RWPE1 (cell line): Measurements from ENCODE around the gene DCBLD1.
A peak's percentile ranks its signal among the peaks of the same experiment; 100 is the strongest.

Experiments used
- CTCF ChIA-PET: fragments of 350-600 bp; sonication (Branson Sonifier 250); formaldehyde crosslinking; extraction: SDS; loops from one replicate; lab custom pipeline; 2021; lab: Yijun Ruan, JAX
- POLR2A ChIA-PET: fragments of 400-600 bp; formaldehyde crosslinking; extraction: SDS; loops from one replicate; lab custom pipeline; 2020; ENCODE audit warnings: antibody characterized with exemption; ENCODE audit not compliant: low non-redundant PET; lab: Yijun Ruan, JAX
- DNase-seq: peaks from one replicate; pipeline ENCODE4 v3.0.0; 2012; ENCODE audit warnings: low spot score
- H3K27ac ChIP-seq: fragments of 450-650 bp; 2 replicates; pipeline ENCODE4 v1.5.1; 2017
- TF ChIP-seq, protein P1 (sequence below): fragments of 450-650 bp; conservative IDR thresholded peaks from 2 replicates; pipeline ENCODE4 v1.5.1; 2017; ENCODE audit warnings: low read depth, mild to moderate bottlenecking

The DCBLD1 gene

DNA sequence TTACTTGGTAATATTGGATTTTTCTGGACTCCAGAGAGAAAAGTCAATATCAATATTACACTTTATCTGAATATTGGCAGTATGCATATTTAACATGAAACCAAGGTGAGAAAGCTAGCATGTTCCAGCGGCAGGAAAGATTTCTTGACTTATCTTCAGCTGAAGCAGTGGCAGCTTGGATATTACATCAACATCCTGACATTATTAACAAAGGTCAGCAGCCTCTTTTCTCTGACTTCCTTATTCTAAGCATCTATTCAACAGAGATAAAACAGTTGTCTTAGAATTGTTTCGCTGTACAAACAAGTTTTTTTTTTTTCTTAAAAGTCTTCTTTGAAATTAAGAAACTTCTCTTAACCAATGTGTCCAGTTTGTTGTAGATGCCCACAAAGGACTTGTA lies 11.8 kb downstream of the DCBLD1 start:
- ChIA-PET POLR2A (no interaction called here), CTCF (no interaction called here)
- no peak overlapping the region for H3K27ac ChIP-seq
- DNase-seq: no peak
- TF ChIP-seq, protein P1, sequence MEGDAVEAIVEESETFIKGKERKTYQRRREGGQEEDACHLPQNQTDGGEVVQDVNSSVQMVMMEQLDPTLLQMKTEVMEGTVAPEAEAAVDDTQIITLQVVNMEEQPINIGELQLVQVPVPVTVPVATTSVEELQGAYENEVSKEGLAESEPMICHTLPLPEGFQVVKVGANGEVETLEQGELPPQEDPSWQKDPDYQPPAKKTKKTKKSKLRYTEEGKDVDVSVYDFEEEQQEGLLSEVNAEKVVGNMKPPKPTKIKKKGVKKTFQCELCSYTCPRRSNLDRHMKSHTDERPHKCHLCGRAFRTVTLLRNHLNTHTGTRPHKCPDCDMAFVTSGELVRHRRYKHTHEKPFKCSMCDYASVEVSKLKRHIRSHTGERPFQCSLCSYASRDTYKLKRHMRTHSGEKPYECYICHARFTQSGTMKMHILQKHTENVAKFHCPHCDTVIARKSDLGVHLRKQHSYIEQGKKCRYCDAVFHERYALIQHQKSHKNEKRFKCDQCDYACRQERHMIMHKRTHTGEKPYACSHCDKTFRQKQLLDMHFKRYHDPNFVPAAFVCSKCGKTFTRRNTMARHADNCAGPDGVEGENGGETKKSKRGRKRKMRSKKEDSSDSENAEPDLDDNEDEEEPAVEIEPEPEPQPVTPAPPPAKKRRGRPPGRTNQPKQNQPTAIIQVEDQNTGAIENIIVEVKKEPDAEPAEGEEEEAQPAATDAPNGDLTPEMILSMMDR: no peak

DNA sequence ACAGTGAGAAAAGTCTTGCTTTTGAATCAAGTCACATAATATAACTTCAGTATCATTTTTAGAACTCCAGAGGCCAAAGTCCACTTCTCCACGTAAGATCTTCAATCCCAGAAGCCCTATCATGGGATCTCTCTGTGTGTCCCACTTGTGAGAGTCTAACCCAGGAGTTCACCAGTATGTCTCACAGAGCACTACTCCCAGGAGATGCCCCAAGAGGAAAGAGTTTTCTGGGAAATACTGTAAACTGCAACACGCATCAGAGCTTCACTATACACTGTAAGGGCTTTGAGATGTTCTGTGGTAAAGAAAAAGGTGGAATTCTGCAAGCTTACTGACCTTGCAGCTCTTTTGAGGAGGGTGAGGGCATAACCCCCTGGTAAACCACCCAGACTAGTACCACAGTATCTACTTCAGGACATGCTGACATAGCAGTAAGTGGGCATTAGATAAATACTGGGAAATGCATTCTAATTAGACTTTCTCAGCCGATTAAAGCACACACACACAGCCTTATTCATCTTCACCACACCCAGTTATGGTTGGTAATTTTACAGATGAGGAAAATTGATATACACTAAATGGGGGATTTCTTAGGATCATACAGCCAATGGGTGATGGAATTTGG lies 12.3 kb downstream of the DCBLD1 start:
- no peak overlapping the region for H3K27ac ChIP-seq
- ChIA-PET POLR2A (no interaction called here), CTCF (interaction anchor here (0.6 kb wide), 1 partner anchor 19 kb away, joined by 3 read pairs; no protein-coding TSS in a partner anchor)
- TF ChIP-seq, protein P1: no peak
- DNase-seq: no peak

DNA sequence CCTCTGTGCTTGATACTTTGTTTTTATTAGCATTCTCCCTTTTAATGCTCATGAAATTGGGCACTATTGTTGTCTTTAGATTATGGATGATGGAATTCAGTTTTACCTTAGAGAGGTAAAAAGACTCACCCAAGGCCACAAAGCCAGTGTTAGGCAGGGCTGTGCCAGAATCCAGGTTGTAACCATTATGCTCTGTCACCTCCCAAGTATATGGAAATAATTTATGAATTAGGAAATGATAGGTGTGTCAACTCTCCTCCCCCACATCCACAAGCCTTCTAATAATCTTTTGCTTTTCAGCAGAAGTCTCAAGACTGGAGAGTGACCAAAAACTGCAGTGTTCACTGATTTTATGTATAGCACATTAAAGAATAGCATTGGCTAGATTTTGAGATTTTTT lies 13.0 kb downstream of the DCBLD1 start:
- H3K27ac ChIP-seq: no peak overlapping the region
- no peak for DNase-seq
- POLR2A ChIA-PET: no interaction called here
- TF ChIP-seq, protein P1: no peak
- CTCF ChIA-PET: interaction anchor here (0.6 kb wide), 1 partner anchor 20 kb away, joined by 3 read pairs; no protein-coding TSS in a partner anchor

DNA sequence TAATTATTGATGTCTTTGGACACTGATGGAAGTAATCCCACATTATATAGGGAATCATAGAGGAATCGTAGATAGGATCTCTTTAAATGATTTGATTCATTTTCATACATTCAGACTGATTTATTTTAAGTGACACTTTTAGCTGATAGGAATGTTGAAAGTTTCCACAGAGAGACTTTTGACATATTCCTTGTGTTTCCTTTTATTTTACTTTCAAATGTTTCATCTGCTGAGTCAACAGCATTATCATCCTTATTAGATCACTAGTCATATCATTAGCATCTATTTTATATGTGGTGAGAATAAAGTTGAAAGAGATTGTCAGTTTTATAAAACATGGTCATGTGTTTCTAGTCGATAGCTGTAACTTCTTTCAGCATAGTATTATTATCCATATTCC lies 13.4 kb downstream of the DCBLD1 start:
- no peak overlapping the region for H3K27ac ChIP-seq
- ChIA-PET POLR2A (no interaction called here), CTCF (interaction anchor here (0.6 kb wide), 1 partner anchor 149 kb away, joined by 3 read pairs; no protein-coding TSS in a partner anchor)
- TF ChIP-seq, protein P1: no peak
- no peak for DNase-seq

DNA sequence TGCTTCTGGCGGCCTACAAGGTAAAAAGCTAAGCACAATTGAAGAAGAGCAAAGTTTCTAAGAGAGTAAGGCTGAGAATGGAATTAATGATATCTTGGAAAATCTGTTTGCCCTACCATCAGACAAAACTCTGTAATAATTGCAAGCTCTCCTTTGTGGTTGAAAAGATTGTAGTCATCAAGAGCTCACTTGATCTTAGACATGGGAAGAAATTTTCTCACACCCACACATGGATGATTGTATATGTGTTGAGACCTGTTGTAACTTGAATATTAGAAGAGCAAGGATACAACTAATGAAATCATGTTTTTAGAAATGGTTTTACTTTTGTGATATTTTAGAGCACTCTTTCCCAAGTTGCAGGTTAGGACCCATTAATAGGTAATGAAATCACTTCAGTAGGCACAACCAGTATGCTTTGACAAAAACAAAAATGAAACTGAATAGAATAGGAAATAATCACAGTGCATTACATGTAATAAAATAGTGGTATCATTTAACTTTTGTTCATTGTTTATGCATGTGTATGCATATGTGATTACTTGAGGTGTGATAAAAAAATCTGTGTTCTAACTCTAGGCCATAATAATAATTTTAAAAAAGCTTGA lies 14.0 kb downstream of the DCBLD1 start:
- TF ChIP-seq, protein P1: no peak
- peak; percentile 79 for DNase-seq
- POLR2A ChIA-PET: no interaction called here

DNA sequence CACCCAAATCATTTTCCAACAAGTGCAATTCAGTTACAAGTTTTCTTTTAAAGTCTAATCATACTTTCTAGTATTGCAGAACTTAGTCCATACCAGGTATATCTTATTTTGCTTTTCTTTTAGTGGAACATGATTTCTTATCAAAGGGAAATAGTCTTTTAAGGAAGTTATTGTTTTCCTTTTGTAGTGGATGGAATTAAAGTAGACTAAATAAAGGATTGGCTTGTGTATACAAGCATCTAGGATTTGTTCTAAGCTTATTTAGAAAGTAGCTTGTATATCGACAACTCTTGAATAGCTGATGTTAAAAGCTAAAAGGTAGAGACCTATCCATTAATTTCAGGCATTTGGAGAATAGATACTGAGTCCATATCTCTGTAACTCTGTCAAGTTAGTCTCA lies 14.8 kb downstream of the DCBLD1 start:
- DNase-seq: no peak
- TF ChIP-seq, protein P1: no peak
- CTCF ChIA-PET: no interaction called here
- H3K27ac ChIP-seq: peak overlapping the region; percentile 91
- POLR2A ChIA-PET: no interaction called here

More for the DNA sequence above, 14.0 kb downstream of the DCBLD1 start:
- H3K27ac ChIP-seq: peak overlapping the region; percentile 91
- CTCF ChIA-PET: interaction anchor here (0.5 to 0.6 kb wide), 3 partner anchors 16 to 149 kb away, joined by 3 read pairs; no protein-coding TSS in a partner anchor
